Fibroblast of skin of back (primary cell): Measurements from ENCODE around the gene TRAPPC1.

Experiments
- DNase-seq: peaks from one replicate; pipeline ENCODE4 v3.0.0-alpha.2; 2013

TRAPPC1 gene

GRCh38 chr17:7940034-7940433 is 8.3 kb upstream of the TRAPPC1 start:
- DNase-seq, result no peak

- no peak for DNase-seq
Observed at GRCh38 chr17:7935859-7936258, 4.1 kb upstream of the TRAPPC1 start.

- DNase-seq, result peak; percentile 80
Observed at GRCh38 chr17:7932949-7933348, 1.2 kb upstream of the TRAPPC1 start.

GRCh38 chr17:7932483-7932891 is 741 bp upstream of the TRAPPC1 start:
- peak; percentile 27 for DNase-seq

- DNase-seq, result no peak
Observed at GRCh38 chr17:7930841-7931631, 710 bp downstream of the TRAPPC1 start.

GRCh38 chr17:7929158-7930023 is 2.4 kb downstream of the TRAPPC1 start, which contains the start of gene KCNAB3:
TSS of gene KCNAB3 (minus strand) at chr17:7929856. CDS start at chr17:7929435, 421 bp downstream.
- DNase-seq, result peak; percentile 77

GRCh38 chr17:7927596-7927995 is 4.2 kb downstream of the TRAPPC1 start:
- DNase-seq, result no peak

GRCh38 chr17:7922845-7923628 is 8.7 kb downstream of the TRAPPC1 start:
- DNase-seq, result peak; percentile 79

GRCh38 chr17:7922269-7922844 is 9.4 kb downstream of the TRAPPC1 start:
- DNase-seq, result no peak

- DNase-seq, result peak; percentile 72
Observed at GRCh38 chr17:7916808-7917207, 14.9 kb downstream of the TRAPPC1 start.

- no peak for DNase-seq
Observed at GRCh38 chr17:7916385-7916682, 15.4 kb downstream of the TRAPPC1 start.

GRCh38 chr17:7915611-7916384 is 15.9 kb downstream of the TRAPPC1 start, which contains the start of gene RNF227:
TSS of gene RNF227 (minus strand) at chr17:7916289. CDS start at chr17:7916195, 94 bp downstream.
- peak; percentile 97 for DNase-seq

- no peak for DNase-seq
Observed at GRCh38 chr17:7915179-7915610, 16.6 kb downstream of the TRAPPC1 start.

- peak; percentile 72 for DNase-seq
Observed at GRCh38 chr17:7912927-7913524, 18.7 kb downstream of the TRAPPC1 start.

- DNase-seq, result no peak
Observed at GRCh38 chr17:7911116-7911515, 20.6 kb downstream of the TRAPPC1 start.

- DNase-seq, result no peak
Observed at GRCh38 chr17:7910711-7911110, 21.0 kb downstream of the TRAPPC1 start.

- no peak for DNase-seq
Observed at GRCh38 chr17:7910281-7910680, 21.5 kb downstream of the TRAPPC1 start.

GRCh38 chr17:7909089-7909488 is 22.7 kb downstream of the TRAPPC1 start:
- no peak for DNase-seq

- no peak for DNase-seq
Observed at GRCh38 chr17:7903154-7904103, 28.3 kb downstream of the TRAPPC1 start.

- peak; percentile 50 for DNase-seq
Observed at GRCh38 chr17:7897773-7898172, 34.0 kb downstream of the TRAPPC1 start.
